ENCODE data around the gene CAMK2A. TPM values are rescaled to one million over a fixed set of nuclear protein-coding genes. Genes with fewer than 3 reads are reported as not detected.

The CAMK2A gene
- total RNA-seq, 2 experiments from 2014 or later, result not detected

GRCh38 chr5:150312518-150312917 lies 22.9 kb upstream of the CAMK2A start:
- no peak overlapping the region for H3K27ac Mint-ChIP-seq
- H3K4me1 Mint-ChIP-seq (ENCODE audit: low read depth), result no peaks in the 10 kb centered on the region
- ChIA-PET CTCF (no interaction called here), POLR2A (no interaction called here)
- no peak for ATAC-seq
- H3K9me3 Mint-ChIP-seq, result no peaks in the 10 kb centered on the region
- H3K27me3 Mint-ChIP-seq, result no peaks in the 10 kb centered on the region
- intact Hi-C loops (cut with micrococcal nuclease), result no loop called here
- H3K4me3 Mint-ChIP-seq, result no peak overlapping the region
- TF ChIP-seq CTCF (IDR thresholded peaks at IDR 0.05), result no peak
- no peak for DNase-seq
- no peaks in the 10 kb centered on the region for H3K36me3 Mint-ChIP-seq (ENCODE audit: low read depth)

- DNase-seq (no peak), ATAC-seq (no peak)
- Mint-ChIP-seq H3K36me3 (ENCODE audit: low read depth) (no peaks in the 10 kb centered on the region), H3K4me1 (ENCODE audit: low read depth) (no peaks in the 10 kb centered on the region), H3K4me3 (no peak overlapping the region), H3K27me3 (no peaks in the 10 kb centered on the region), H3K27ac (no peak overlapping the region), H3K9me3 (no peaks in the 10 kb centered on the region)
- intact Hi-C loops (cut with micrococcal nuclease), result no loop called here
- POLR2A ChIA-PET, result no interaction called here
- TF ChIP-seq CTCF (IDR thresholded peaks at IDR 0.05), result no peak
- CTCF ChIA-PET, result no interaction called here
Observed at GRCh38 chr5:150311015-150311692, 21.6 kb upstream of the CAMK2A start.

GRCh38 chr5:150310246-150310645 lies 20.7 kb upstream of the CAMK2A start:
- no peak for ATAC-seq
- Mint-ChIP-seq H3K27ac (no peak overlapping the region), H3K4me3 (no peak overlapping the region), H3K36me3 (ENCODE audit: low read depth) (no peaks in the 10 kb centered on the region), H3K4me1 (ENCODE audit: low read depth) (no peaks in the 10 kb centered on the region), H3K27me3 (no peaks in the 10 kb centered on the region), H3K9me3 (no peaks in the 10 kb centered on the region)
- intact Hi-C loops (cut with micrococcal nuclease), result no loop called here
- no peak for DNase-seq
- ChIA-PET POLR2A (interaction anchor here (0.9 kb wide), 1 partner anchor 11 kb away, joined by 4 read pairs; no protein-coding TSS in a partner anchor), CTCF (no interaction called here)
- TF ChIP-seq CTCF (IDR thresholded peaks at IDR 0.05), result no peak

GRCh38 chr5:150309886-150310239 lies 20.3 kb upstream of the CAMK2A start:
- CTCF ChIA-PET, result no interaction called here
- no peak overlapping the region for H3K27ac Mint-ChIP-seq
- no peaks in the 10 kb centered on the region for H3K4me1 Mint-ChIP-seq (ENCODE audit: low read depth)
- no peaks in the 10 kb centered on the region for H3K9me3 Mint-ChIP-seq
- H3K36me3 Mint-ChIP-seq (ENCODE audit: low read depth), result no peaks in the 10 kb centered on the region
- H3K4me3 Mint-ChIP-seq, result no peak overlapping the region
- H3K27me3 Mint-ChIP-seq, result no peaks in the 10 kb centered on the region
- POLR2A ChIA-PET, result interaction anchor here (0.9 kb wide), 1 partner anchor 11 kb away, joined by 4 read pairs; no protein-coding TSS in a partner anchor
- DNase-seq, result no peak
- intact Hi-C loops (cut with micrococcal nuclease), result no loop called here
- no peak for ATAC-seq
- no peak for TF ChIP-seq CTCF (IDR thresholded peaks at IDR 0.05)

GRCh38 chr5:150309101-150309885 lies 19.7 kb upstream of the CAMK2A start:
- H3K4me1 Mint-ChIP-seq (ENCODE audit: low read depth), result no peaks in the 10 kb centered on the region
- POLR2A ChIA-PET, result no interaction called here
- no peak for DNase-seq
- H3K36me3 Mint-ChIP-seq (ENCODE audit: low read depth), result no peaks in the 10 kb centered on the region
- ATAC-seq, result no peak
- no peaks in the 10 kb centered on the region for H3K9me3 Mint-ChIP-seq
- no peak for TF ChIP-seq CTCF (IDR thresholded peaks at IDR 0.05)
- H3K27ac Mint-ChIP-seq, result no peak overlapping the region
- H3K4me3 Mint-ChIP-seq, result no peak overlapping the region
- intact Hi-C loops (cut with micrococcal nuclease), result no loop called here
- no peaks in the 10 kb centered on the region for H3K27me3 Mint-ChIP-seq
- CTCF ChIA-PET, result no interaction called here
